Measurements from ENCODE around the gene ZKSCAN2.

ZKSCAN2 gene

DNA sequence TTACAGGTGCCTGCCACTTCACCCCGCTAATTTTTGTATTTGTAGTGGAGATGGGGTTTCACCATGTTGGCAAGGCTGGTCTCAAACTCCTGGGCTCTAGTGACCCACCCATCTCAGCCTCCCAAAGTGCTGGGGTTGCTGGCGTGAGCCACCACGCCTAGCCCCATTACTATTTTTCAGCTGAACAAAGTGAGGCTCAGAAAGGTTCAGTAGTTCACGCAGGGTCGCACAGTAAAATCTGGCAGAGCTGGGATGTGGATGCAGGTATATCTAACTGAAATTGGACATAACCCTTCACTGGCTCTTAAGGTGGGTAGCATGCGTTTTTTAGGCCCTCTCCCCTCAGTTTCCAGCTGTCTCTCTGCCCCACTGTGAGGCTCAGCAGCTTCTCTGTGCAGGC, 33.7 kb downstream of the ZKSCAN2 start:
- TF ChIP-seq, protein P1, sequence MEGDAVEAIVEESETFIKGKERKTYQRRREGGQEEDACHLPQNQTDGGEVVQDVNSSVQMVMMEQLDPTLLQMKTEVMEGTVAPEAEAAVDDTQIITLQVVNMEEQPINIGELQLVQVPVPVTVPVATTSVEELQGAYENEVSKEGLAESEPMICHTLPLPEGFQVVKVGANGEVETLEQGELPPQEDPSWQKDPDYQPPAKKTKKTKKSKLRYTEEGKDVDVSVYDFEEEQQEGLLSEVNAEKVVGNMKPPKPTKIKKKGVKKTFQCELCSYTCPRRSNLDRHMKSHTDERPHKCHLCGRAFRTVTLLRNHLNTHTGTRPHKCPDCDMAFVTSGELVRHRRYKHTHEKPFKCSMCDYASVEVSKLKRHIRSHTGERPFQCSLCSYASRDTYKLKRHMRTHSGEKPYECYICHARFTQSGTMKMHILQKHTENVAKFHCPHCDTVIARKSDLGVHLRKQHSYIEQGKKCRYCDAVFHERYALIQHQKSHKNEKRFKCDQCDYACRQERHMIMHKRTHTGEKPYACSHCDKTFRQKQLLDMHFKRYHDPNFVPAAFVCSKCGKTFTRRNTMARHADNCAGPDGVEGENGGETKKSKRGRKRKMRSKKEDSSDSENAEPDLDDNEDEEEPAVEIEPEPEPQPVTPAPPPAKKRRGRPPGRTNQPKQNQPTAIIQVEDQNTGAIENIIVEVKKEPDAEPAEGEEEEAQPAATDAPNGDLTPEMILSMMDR (conservative IDR thresholded peaks at IDR 0.05): no peak

DNA sequence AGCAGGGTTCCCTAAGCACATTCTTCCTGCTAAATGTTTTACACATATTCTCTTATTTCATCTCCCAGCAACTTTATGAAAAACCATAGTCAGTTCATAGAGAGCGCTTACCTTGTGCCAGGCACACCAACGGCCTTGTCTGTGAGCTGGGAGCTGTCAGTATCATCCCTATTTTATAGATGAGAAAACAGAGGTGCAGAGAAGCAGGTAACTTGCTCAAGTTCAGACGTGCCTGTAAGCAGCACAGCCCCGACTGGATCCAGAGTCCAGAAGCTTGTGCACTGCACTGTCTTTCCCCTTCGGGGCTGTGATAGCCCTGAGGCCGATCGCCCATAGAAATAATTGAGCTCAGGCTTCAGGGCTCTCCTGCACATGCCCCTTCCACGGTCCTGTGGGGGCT, 34.7 kb downstream of the ZKSCAN2 start:
- TF ChIP-seq, protein P1 (conservative IDR thresholded peaks at IDR 0.05): no peak

More for the DNA sequence above, 33.7 kb downstream of the ZKSCAN2 start:
- no peak overlapping the region for H3K27ac ChIP-seq

DNA sequence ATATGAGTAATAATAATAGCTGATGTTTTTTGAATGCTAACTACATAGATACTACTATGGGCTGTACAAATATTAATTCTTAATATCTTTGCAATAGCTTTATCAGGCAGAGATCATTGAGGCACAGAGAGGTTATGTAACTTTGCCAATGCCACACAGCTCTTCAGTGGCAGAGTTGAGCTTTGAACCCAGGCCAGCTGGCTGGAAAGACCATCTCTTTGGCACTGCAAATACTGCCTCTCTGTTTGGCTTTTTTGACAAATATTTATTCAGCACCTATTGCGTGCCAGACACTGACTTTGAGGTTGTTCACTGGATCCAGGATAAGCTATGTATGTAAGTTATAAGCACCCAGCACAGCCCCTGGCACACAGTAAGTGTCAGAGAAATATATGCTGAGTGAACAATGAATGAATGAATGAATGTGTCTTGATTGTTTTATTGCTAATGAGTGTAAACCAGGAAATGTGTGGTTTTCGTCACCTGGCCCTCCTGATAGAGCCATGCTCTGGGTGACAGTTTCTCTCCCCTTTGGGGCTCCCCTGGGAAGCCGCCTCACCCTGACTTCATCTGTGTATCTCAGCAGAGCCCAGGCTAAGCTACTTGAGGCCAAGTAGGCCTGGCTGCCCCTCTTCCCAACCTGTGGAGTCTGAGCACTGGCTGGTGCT, 38.4 kb downstream of the ZKSCAN2 start:
- TF ChIP-seq, protein P1 (conservative IDR thresholded peaks at IDR 0.05): no peak
- H3K27ac ChIP-seq: no peak overlapping the region

More for the DNA sequence above, 34.7 kb downstream of the ZKSCAN2 start:
- no peak overlapping the region for H3K27ac ChIP-seq

DNA sequence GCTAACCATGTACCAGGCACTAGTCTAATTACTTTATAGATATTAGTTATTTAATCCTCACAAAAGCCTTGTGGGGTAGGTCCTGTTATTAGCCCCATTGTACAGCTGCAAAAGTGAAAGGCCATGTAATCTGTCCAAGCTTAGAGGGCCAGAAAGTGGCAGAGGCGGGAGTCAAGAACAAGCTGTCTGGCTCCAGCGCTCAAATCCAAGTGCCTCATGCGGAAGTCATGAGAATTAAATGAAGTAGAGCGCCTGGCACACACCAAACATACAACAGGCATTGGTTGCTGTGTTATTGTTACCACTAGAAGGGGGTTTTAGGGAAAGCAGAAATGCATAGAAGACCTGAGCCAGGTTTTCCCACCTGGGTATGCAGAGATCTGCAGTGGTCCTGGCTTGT, 39.7 kb downstream of the ZKSCAN2 start:
- TF ChIP-seq, protein P1 (conservative IDR thresholded peaks at IDR 0.05): no peak
- H3K27ac ChIP-seq: no peak overlapping the region

DNA sequence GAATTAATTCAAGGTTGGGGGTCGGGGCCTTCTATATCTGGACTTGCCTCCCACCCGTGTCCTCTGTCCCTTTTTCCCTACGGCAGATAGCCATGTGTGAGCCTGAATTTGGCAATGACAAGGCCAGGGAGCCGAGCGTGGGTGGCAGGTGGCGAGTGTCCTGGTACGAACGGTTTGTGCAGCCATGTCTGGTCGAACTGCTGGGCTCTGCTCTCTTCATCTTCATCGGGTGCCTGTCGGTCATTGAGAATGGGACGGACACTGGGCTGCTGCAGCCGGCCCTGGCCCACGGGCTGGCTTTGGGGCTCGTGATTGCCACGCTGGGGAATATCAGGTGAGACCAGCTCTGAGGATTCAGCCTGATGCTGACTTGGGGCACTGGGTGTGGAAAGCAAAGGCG, 40.5 kb downstream of the ZKSCAN2 start:
- no peak overlapping the region for H3K27ac ChIP-seq
- TF ChIP-seq, protein P1 (conservative IDR thresholded peaks at IDR 0.05): no peak

DNA sequence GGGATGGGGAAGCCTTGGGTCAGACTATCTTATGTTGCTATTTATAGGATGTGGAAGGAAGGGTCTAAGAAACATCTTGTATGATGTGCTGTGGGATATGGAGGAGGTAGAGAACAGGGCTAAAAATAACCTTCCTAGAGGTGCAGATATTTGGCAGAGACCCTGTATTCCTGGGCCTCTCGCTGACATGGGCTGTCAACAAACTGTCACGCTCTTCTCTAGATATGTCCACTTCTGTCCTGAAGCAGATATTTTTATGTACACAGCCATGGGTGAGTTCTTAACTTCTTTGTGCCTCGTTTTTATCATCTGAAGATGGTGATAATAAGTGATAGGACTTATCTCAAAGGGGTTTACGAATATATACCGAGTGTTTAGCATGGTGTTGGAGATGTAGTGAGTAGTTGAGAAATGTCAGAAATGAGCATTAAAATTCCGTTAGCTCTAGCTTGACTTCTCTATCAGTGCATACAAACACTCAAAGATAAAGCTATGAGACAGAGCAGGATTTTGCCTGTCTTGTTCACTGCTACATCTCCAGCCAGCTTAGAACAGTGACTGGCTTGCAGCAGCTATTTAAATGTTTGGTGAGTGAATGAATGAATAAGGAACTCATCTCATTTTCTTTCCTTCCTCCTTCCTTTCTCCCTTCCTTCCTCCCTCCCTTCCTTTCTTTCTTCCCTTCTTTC, 43.8 kb downstream of the ZKSCAN2 start:
- no peak overlapping the region for H3K27ac ChIP-seq
- TF ChIP-seq, protein P1 (conservative IDR thresholded peaks at IDR 0.05): no peak

DNA sequence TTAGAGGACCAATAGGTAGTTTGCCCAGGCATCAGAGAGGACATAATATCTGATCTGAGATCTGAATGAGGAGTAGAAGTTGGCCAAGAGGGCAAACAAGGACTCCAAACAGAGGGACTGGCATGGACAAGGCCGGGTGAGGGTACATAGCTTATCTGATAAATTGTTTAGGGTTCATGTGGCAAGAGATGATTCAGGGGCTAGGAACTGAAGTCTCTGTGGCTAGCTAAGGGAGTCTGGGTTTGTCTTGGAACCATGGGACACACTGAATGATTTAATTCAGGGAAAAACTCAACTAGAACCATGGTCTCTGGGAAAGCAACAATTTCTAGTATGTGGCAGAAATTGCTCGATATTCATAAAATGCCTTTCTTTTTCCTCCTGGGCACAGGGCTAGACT, 45.0 kb downstream of the ZKSCAN2 start:
- TF ChIP-seq, protein P1 (conservative IDR thresholded peaks at IDR 0.05): no peak
- no peak overlapping the region for H3K27ac ChIP-seq

All from VCaP (cell line).